Spleen (tissue), 11 donors: ENCODE results near the gene DAW1. TPM values are rescaled to one million over a fixed set of nuclear protein-coding genes. Genes with fewer than 3 reads are reported as not detected.

Experiments
- DNase-seq: peaks from one replicate; pipeline ENCODE4 v3.0.0-alpha.2; 2020
- H3K27ac ChIP-seq, 8 donors: fragments of 200-600 bp; sonication (generic) in 7 of 8; 1 replicate in 4 of 8; 2 replicates in 4 of 8; pipeline versions ENCODE4 v1.5.0 to v1.8.0; 2016 to 2021; ENCODE audit warnings: inconsistent platforms in 4 of 8, mild to moderate bottlenecking in 4 of 8, moderate library complexity in 1 of 8
- H3K27me3 ChIP-seq, 7 donors: fragments of 200-600 bp; sonication (generic) in 6 of 7; replicated peaks in 1 of 7; 1 replicate in 4 of 7; 2 replicates in 3 of 7; pipeline versions ENCODE4 v1.5.0 to v1.8.0; 2016 to 2021; ENCODE audit warnings: inconsistent platforms in 3 of 7, mild to moderate bottlenecking in 1 of 7
- H3K36me3 ChIP-seq, 6 donors: fragments of 200-600 bp; sonication (generic) in 5 of 6; 1 replicate in 4 of 6; 2 replicates in 2 of 6; pipeline versions ENCODE4 v1.5.0 to v1.8.0; 2016 to 2021; ENCODE audit warnings: inconsistent platforms in 2 of 6
- H3K4me1 ChIP-seq, 6 donors: fragments of 200-600 bp; sonication (generic) in 5 of 6; 1 replicate in 3 of 6; 2 replicates in 3 of 6; pipeline versions ENCODE4 v1.5.0 to v1.8.0; 2016 to 2021; ENCODE audit warnings: inconsistent platforms in 3 of 6
- H3K4me3 ChIP-seq, 8 donors: fragments of 200-600 bp; sonication (generic) in 7 of 8; 1 replicate in 4 of 8; 2 replicates in 4 of 8; pipeline versions ENCODE4 v1.5.0 to v1.8.0; 2016 to 2021; ENCODE audit warnings: inconsistent platforms in 4 of 8, mild to moderate bottlenecking in 4 of 8, moderate library complexity in 2 of 8
- H3K9me3 ChIP-seq, 8 donors: fragments of 200-600 bp; sonication (generic) in 7 of 8; 1 replicate in 4 of 8; 2 replicates in 4 of 8; pipeline versions ENCODE4 v1.5.0 to v1.8.0; 2016 to 2021; ENCODE audit warnings: inconsistent platforms in 4 of 8
- POLR2AphosphoS5 ChIP-seq, 3 donors: sonication (generic); formaldehyde crosslinking; IDR thresholded peaks; one replicate each; pipeline ENCODE4 v1.5.1; 2017; ENCODE audit warnings: antibody characterized with exemption in 3 of 3
- WGBS, 5 donors: extraction: QIAGEN DNeasy Blood & Tissue Kit in 3 of 5; methylation state at CpG; one replicate each; pipeline versions ENCODE4 v1.1.5 to v1.1.7; 2013 to 2018; 5-methylcytosine and 5-hydroxymethylcytosine counted together
- intact Hi-C: fragments of 100-400 bp; cut with DNase I; formaldehyde crosslinking; loops from one replicate; pipeline ENCODE4 v1.15.0; 2023; ENCODE audit warnings: low total_unique reads
- polyA plus RNA-seq, 3 donors: library from polyadenylated mRNA; stranded (reverse); fragments of 200-250 nt; gene quantifications; one replicate each; pipeline ENCODE4 v1.2.1, GENCODE V29; 2013
- small RNA-seq, 4 donors: library from RNA; depleted of rRNA; stranded (forward); fragments of <200 nt; gene quantifications; one replicate each; pipeline ENCODE3, GENCODE V24; 2016
- total RNA-seq, 7 donors: library from RNA; depleted of rRNA in 3 of 7; stranded (reverse); fragments of >200 nt in 3 of 7; fragmentation: NEBNext Ultra II Directional in 4 of 7; extraction: Animal tissue kit (Norgen Biotek cat#: 25700) in 4 of 7; gene quantifications; one replicate each; pipeline versions ENCODE4 v1.1.0 to v1.2.1, GENCODE V29; 2016 to 2021
- donor health status: healthy with polysubstance abuse.
- donor health status: DM: no; HTN: no; CAD: no; lungs with moderate emphysema.
- donor health status: DM: no; HTN: no; CAD: no.
- donor health status: Bipolar disorder and iron deficiency.
- donor health status: healthy.
- donor health status: DM: no; HTN: no; CAD: no.
- donor health status: DM: yes; HTN: yes; CAD: no.

Gene DAW1
- total and polyA plus RNA-seq, 10 donors = 2.2 TPM; not detected in 9

- TF ChIP-seq POLR2AphosphoS5 (IDR thresholded peaks at IDR 0.05) = no peak
- Histone ChIP-seq H3K9me3 (no peaks in the 10 kb centered on the region), H3K27ac (no peak overlapping the region), H3K4me1 (no peaks in the 10 kb centered on the region), H3K4me3 (no peak overlapping the region), H3K27me3 (no peaks in the 10 kb centered on the region), H3K36me3 (no peaks in the 10 kb centered on the region)
- DNase-seq = no peak
- WGBS, 5 donors = 72 to 85% (median 82%) methylated on average over 3 of the region's 3 CpGs
- intact Hi-C loops = no loop called here
Observed at GRCh38 chr2:227973241-227973640, 101.8 kb downstream of the DAW1 start.

Small RNA genes lying within 50 kb of the gene (small RNA-seq; reads per million reads assigned to genes)
- 0 reads per million in 4 donors for gene RF00402

Other genes starting within 250 kb of the DAW1 start
- gene SCYGR5, start 204.8 kb upstream of the DAW1 start, total RNA-seq = not detected
- gene SCYGR5, start 204.8 kb upstream of the DAW1 start, polyA plus RNA-seq = not detected
- gene SLC19A3, start 153.6 kb upstream of the DAW1 start, total RNA-seq = under 1 TPM in 2 of 7 donors, not detected in 5; 0.19 to 0.23 TPM
- gene SLC19A3, start 153.6 kb upstream of the DAW1 start, polyA plus RNA-seq = under 1 TPM; 0.06 to 0.15 (median 0.11) TPM
- gene SCYGR6, start 146.9 kb upstream of the DAW1 start, total RNA-seq = not detected
- gene SCYGR6, start 146.9 kb upstream of the DAW1 start, polyA plus RNA-seq = not detected
- gene SCYGR7, start 143.3 kb upstream of the DAW1 start, total RNA-seq = not detected
- not detected for gene SCYGR7, start 143.3 kb upstream of the DAW1 start, polyA plus RNA-seq
- not detected for gene SCYGR8, start 125.7 kb upstream of the DAW1 start, total RNA-seq
- not detected for gene SCYGR8, start 125.7 kb upstream of the DAW1 start, polyA plus RNA-seq
- not detected for gene CCL20, start 57.8 kb upstream of the DAW1 start, total RNA-seq
- under 1 TPM; 0.28 to 0.74 (median 0.46) TPM for gene CCL20, start 57.8 kb upstream of the DAW1 start, polyA plus RNA-seq